Panc1 (cell line): ENCODE data around the gene IFITM2. TPM values are rescaled to one million over a fixed set of nuclear protein-coding genes. Genes with fewer than 3 reads are reported as not detected.

Experiments
- ATAC-seq: fragments of 200-7000 bp; cut with Tn5 transposase; 2 replicates; pipeline ENCODE4 v1.9.1; 2020; ENCODE audit warnings: mild to moderate bottlenecking, moderate library complexity
- BruUV-seq: library from RNA; stranded (reverse); fragments of 400-500 nt; replicated peaks from 2 replicates; lab custom pipeline; 2021; lab: Mats Ljungman, UMichigan
- CTCF ChIA-PET: fragments of 300-600 bp; sonication (Branson Sonifier 250); formaldehyde crosslinking; loops from one replicate; lab custom pipeline; 2022; ENCODE audit warnings: antibody characterized with exemption; lab: Charles Lee
- POLR2A ChIA-PET: fragments of 300-600 bp; sonication (Branson Sonifier 250); formaldehyde crosslinking; loops from one replicate; lab custom pipeline; 2022; ENCODE audit warnings: antibody characterized with exemption; lab: Charles Lee
- DNase-seq: peaks from one replicate; pipeline ENCODE4 v3.0.0-alpha.2; 2010; ENCODE audit warnings: low read depth, low spot score
- H3K27ac ChIP-seq: 2 replicates; pipeline ENCODE4 v1.5.1; 2011; ENCODE audit warnings: mild to moderate bottlenecking, low read length, inconsistent platforms
- H3K27me3 ChIP-seq: fragments of 200-500 bp; sonication (Bioruptor generic); 2 replicates; pipeline ENCODE4 v1.6.0; 2014; ENCODE audit warnings: low read length, inconsistent platforms; ENCODE audit not compliant: control insufficient read depth, insufficient read depth
- H3K36me3 ChIP-seq: fragments of 200-500 bp; sonication (Bioruptor generic); 2 replicates; pipeline ENCODE4 v1.5.1; 2014; ENCODE audit warnings: inconsistent platforms, mild to moderate bottlenecking, low read length, moderate library complexity; ENCODE audit not compliant: control insufficient read depth, insufficient read depth
- H3K4me1 ChIP-seq: 2 replicates; pipeline ENCODE4 v1.5.1; 2011; ENCODE audit warnings: inconsistent platforms, mild to moderate bottlenecking, low read length, moderate library complexity; ENCODE audit not compliant: control insufficient read depth, insufficient read depth
- H3K4me3 ChIP-seq, 2 experiments: 2 replicates each; pipeline ENCODE4 v1.5.1; 2011 to 2012; ENCODE audit warnings: low read depth in 2 of 2, low read length in 2 of 2, mild to moderate bottlenecking in 2 of 2, inconsistent platforms in 1 of 2, moderate library complexity in 1 of 2
- H3K9me3 ChIP-seq: fragments of 200-500 bp; sonication (Bioruptor generic); 2 replicates; pipeline ENCODE4 v1.5.1; 2014; ENCODE audit warnings: low read depth, mild to moderate bottlenecking, inconsistent platforms, low read length, moderate library complexity; ENCODE audit not compliant: control insufficient read depth, insufficient read depth
- POLR2AphosphoS5 ChIP-seq: IDR thresholded peaks from 2 replicates; pipeline ENCODE4 v1.6.1; 2012; ENCODE audit warnings: mild to moderate bottlenecking, low read depth, low read length, moderate library complexity
- SIN3A ChIP-seq: IDR thresholded peaks from 2 replicates; pipeline ENCODE4 v1.6.1; 2012; ENCODE audit warnings: low read depth, mild to moderate bottlenecking, low read length, moderate library complexity, borderline replicate concordance; ENCODE audit not compliant: insufficient read depth
- TCF7L2 ChIP-seq: IDR thresholded peaks from 2 replicates; pipeline ENCODE4 v1.6.1; 2011; ENCODE audit warnings: mild to moderate bottlenecking, low read depth, low read length, inconsistent platforms
- in situ Hi-C: cut with HindIII; loops from 2 replicates; pipeline ENCODE4 v1.10.0; 2016; ENCODE audit warnings: low sequenced_read_pairs, low pct_unique_long_range_greater_than_20kb
- intact Hi-C: fragments of 100-400 bp; cut with micrococcal nuclease; formaldehyde crosslinking; loops from one replicate; pipeline ENCODE4 v1.10.0; 2022; ENCODE audit not compliant: unreplicated experiment
- total RNA-seq: library from RNA; stranded (reverse); gene quantifications from one replicate; pipeline ENCODE4 v1.2.1, GENCODE V29; 2021; ENCODE audit not compliant: unreplicated experiment
- TF ChIP-seq, protein P1 (sequence below): fragments of 450-650 bp; IDR thresholded peaks from 2 replicates; pipeline ENCODE4 v1.5.1; 2017; ENCODE audit warnings: mild to moderate bottlenecking
- TF ChIP-seq, protein P2 (sequence below), 2 experiments: IDR thresholded peaks; 2 replicates each; pipeline ENCODE4 v1.6.1; 2011 to 2012; ENCODE audit warnings: low read depth in 2 of 2, control low read depth in 1 of 2, low read length in 1 of 2, mild to moderate bottlenecking in 1 of 2, moderate library complexity in 1 of 2; ENCODE audit not compliant: insufficient read depth in 1 of 2

Gene IFITM2
- total RNA-seq, 1 experiment from 2014 or later: 183 TPM

DNA sequence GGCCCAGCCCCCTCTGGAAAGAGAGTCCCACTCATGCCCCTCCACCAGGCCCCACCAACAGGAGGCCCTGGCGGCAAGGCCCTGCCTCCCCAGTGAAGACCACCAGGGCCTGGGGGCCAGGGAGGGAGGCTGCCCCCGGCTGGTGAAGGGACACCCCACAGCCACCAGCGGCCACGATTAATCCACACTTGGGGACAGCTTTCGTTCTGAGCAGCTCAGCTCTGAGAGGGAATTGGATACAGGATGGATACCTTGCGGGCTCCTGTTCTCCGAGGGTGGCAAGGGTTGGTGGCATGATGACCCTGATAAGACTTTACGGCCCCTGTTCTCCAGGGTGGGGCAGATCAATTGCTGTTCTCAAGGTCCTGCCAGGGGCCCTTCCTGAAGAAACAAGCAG lies 36.3 kb upstream of the IFITM2 start:
- ChIA-PET POLR2A (no interaction called here), CTCF (interaction anchor here (0.6 to 1.3 kb wide), 2 partner anchors 21 to 136 kb away, joined by 3 to 4 read pairs; no protein-coding TSS in a partner anchor)
- no peak for ATAC-seq
- TF ChIP-seq TCF7L2 (no peak), POLR2AphosphoS5 (no peak), SIN3A (no peak)
- TF ChIP-seq, protein P1, sequence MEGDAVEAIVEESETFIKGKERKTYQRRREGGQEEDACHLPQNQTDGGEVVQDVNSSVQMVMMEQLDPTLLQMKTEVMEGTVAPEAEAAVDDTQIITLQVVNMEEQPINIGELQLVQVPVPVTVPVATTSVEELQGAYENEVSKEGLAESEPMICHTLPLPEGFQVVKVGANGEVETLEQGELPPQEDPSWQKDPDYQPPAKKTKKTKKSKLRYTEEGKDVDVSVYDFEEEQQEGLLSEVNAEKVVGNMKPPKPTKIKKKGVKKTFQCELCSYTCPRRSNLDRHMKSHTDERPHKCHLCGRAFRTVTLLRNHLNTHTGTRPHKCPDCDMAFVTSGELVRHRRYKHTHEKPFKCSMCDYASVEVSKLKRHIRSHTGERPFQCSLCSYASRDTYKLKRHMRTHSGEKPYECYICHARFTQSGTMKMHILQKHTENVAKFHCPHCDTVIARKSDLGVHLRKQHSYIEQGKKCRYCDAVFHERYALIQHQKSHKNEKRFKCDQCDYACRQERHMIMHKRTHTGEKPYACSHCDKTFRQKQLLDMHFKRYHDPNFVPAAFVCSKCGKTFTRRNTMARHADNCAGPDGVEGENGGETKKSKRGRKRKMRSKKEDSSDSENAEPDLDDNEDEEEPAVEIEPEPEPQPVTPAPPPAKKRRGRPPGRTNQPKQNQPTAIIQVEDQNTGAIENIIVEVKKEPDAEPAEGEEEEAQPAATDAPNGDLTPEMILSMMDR: no peak
- TF ChIP-seq, protein P2, sequence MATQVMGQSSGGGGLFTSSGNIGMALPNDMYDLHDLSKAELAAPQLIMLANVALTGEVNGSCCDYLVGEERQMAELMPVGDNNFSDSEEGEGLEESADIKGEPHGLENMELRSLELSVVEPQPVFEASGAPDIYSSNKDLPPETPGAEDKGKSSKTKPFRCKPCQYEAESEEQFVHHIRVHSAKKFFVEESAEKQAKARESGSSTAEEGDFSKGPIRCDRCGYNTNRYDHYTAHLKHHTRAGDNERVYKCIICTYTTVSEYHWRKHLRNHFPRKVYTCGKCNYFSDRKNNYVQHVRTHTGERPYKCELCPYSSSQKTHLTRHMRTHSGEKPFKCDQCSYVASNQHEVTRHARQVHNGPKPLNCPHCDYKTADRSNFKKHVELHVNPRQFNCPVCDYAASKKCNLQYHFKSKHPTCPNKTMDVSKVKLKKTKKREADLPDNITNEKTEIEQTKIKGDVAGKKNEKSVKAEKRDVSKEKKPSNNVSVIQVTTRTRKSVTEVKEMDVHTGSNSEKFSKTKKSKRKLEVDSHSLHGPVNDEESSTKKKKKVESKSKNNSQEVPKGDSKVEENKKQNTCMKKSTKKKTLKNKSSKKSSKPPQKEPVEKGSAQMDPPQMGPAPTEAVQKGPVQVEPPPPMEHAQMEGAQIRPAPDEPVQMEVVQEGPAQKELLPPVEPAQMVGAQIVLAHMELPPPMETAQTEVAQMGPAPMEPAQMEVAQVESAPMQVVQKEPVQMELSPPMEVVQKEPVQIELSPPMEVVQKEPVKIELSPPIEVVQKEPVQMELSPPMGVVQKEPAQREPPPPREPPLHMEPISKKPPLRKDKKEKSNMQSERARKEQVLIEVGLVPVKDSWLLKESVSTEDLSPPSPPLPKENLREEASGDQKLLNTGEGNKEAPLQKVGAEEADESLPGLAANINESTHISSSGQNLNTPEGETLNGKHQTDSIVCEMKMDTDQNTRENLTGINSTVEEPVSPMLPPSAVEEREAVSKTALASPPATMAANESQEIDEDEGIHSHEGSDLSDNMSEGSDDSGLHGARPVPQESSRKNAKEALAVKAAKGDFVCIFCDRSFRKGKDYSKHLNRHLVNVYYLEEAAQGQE (IDR thresholded peaks at IDR 0.05; ENCODE audit: insufficient read depth in 1 of 2, low read depth in 2 of 2, low read length in 1 of 2): no peak
- BruUV-seq: no TSS peak
- Histone ChIP-seq H3K4me3 (no peak overlapping the region), H3K4me1 (peaks cover 14% of the 10 kb centered on the region), H3K27me3 (no peaks in the 10 kb centered on the region; the same call in 1 of the 2 replicates), H3K36me3 (no peaks in the 10 kb centered on the region), H3K27ac (no peak overlapping the region), H3K9me3 (peaks cover 5% of the 10 kb centered on the region; the same call in 1 of the 2 replicates)
- DNase-seq: no peak
- in situ Hi-C loops: no loop called here
- intact Hi-C loops: no loop called here

DNA sequence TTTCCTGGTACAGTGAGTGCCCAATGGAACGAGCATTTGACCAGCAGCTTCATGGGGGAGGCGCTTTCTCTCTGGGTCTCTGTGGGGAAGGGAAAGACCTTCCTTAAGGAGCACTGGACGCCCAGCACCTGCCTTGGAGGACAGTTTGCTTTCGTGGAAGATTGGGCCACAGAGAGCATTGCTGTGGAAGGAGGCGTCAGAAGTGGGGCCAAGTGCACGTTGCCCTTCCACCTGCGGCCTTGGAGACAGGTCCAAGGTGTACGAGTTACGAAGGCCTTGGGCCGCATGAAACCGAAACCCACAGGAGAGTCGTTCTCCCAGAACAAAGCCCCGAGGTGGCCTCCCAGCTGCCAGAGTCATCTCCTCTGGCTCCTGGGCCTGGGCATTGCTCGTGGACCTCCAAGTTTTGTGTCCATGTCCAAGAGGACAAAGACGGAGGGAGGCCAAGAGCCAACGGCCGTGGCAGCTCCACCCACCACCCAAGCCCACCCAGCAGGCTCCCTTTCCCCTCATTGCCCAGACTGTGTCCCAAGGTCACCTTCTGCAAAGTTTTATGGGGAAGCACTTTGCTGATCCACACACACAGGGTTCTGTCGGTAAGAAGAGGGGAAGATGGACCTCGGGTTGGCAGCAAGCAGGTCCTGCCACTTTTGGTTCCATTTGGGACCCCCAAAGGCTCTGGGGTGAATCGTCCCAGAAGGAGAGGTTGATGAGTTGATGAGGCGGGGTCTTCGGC lies 35.3 kb upstream of the IFITM2 start:
- intact Hi-C loops (no loop called here), in situ Hi-C loops (no loop called here)
- H3K36me3 ChIP-seq: no peaks in the 10 kb centered on the region
- no TSS peak for BruUV-seq
- H3K4me3 ChIP-seq: no peak overlapping the region
- POLR2A ChIA-PET: no interaction called here
- no peak overlapping the region for H3K27ac ChIP-seq
- ATAC-seq (no peak), DNase-seq (no peak)
- H3K9me3 ChIP-seq: 0 out of 2 replicates have a peak, but pooled peaks cover 3% of the 10 kb centered on the region
- CTCF ChIA-PET: no interaction called here
- H3K4me1 ChIP-seq: peaks cover 14% of the 10 kb centered on the region
- H3K27me3 ChIP-seq: no peaks in the 10 kb centered on the region; the same call in 1 of the 2 replicates
- TF ChIP-seq, protein P1: no peak
- TF ChIP-seq SIN3A (no peak), POLR2AphosphoS5 (no peak), TCF7L2 (no peak)
- TF ChIP-seq, protein P2 (IDR thresholded peaks at IDR 0.05; ENCODE audit: insufficient read depth in 1 of 2, low read depth in 2 of 2, low read length in 1 of 2): no peak
